ENCODE measurements around the gene PSRC1.

GRCh38 chr1:109243221-109243620 is 39.7 kb downstream of the PSRC1 start:
- TF ChIP-seq CTCF (IDR thresholded peaks at IDR 0.05; ENCODE audit: poor library complexity): no peak
- no peak for TF ChIP-seq EZH2phosphoT487 (IDR thresholded peaks at IDR 0.05; ENCODE audit: low read depth, severe bottlenecking, unreplicated experiment)
- TF ChIP-seq EZH2 (IDR thresholded peaks at IDR 0.05; ENCODE audit: borderline replicate concordance): no peak
